Occipital lobe (tissue), 2 donors: ENCODE measurements around the gene SLC13A3. TPM values are rescaled to one million over a fixed set of nuclear protein-coding genes. Genes with fewer than 3 reads are reported as not detected.
"Not testable (repeated sequence)": the region's sequence is repeated elsewhere in the genome, so short reads cannot be mapped to it uniquely, and the experiment has no call there.

Experiments
- DNase-seq: peaks from one replicate; lab custom pipeline; 2025; lab: John Stamatoyannopoulos, UW
- total RNA-seq: library from RNA; depleted of rRNA; stranded (reverse); fragments of >200 nt; gene quantifications from one replicate; pipeline ENCODE4 v1.2.3, GENCODE V29; 2014

SLC13A3 gene
- total RNA-seq, 1 donor from 2014 or later, result 10.8 TPM

DNA sequence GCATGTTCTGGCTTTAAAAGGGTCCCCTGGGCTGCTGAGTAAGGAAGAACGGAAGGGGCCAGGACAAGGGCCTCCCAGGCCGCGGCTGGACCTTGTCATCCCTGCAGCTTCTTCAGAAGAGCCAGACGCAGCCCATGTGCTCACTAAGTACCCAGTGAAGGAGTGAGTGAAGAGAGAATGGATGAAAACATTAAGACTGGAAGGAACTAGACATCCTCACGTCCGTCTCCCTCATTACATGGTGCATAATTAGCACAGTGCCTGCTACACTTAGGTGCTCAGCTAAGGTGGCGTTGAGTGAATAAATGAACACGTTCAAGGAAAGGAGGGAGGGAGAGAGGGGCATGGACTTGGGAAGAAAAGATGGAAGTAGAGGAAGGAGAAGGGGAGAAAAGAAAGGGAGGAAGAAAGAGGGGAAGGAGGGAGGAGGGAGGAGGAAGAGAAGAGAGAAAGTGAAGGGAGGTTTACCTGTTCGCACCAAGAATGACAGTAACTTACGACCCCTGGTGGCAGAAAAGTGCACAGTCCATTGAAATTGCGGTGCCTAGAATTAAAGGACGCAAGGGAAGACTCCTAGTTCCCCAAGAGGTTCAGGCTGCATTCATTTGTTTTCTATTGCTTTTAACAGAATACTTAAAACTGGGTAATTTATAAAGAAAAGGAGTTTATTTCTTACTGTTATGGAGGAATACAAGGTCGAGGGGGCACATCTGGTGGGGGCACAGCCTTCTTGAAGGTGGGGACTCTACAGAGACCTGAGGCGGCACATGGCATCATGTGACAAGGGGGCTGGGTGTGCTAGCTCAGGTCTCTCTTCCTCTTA is 30.0 kb upstream of the SLC13A3 start:
- DNase-seq, result peak; percentile 32

- no peak for DNase-seq
Measured at GRCh38 chr20:46680684-46681031, 29.4 kb upstream of the SLC13A3 start.

DNA sequence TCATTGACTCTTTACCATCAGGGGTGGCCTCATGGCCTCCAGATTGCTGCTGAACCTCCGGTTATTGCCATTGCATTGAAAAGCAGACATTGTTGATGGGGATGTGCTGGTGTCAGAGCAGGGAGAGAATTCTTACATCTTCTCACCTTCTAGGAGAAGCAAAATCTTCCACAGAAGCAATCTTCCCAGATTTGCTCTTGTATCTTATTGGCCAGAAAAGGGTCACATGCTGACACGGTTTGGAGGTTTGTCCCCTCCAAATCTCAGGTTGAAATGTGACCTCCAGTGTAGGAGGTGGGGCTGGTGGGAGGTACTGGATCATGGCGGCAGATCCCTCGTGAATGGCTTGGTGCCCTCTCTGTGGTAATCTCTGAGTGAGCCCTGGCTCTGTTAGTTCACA is 27.3 kb upstream of the SLC13A3 start:
- DNase-seq, result no peak

DNA sequence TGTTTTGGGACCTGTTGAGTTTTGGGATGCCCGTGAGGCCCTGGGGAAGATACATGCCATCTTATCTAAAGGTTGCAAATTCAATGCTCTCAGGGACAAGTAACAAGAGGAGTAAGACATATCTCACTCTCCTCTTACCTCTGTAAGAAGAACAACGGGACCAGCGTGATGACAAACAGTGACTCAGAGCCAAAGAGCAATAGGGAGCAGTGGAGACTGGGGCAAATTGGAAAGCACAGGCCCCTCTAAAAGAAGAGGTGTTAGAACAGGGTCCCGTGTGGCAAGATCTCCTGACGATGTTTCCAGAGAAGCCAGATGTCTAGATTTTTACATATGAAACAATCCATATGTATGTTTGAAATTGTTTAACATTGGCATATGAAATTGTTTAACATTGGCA is 26.3 kb upstream of the SLC13A3 start:
- DNase-seq, result no peak

- not testable (repeated sequence) for DNase-seq
Measured at GRCh38 chr20:46676649-46677316, 25.5 kb upstream of the SLC13A3 start.

GRCh38 chr20:46674253-46675083 is 23.2 kb upstream of the SLC13A3 start:
- no peak for DNase-seq

DNA sequence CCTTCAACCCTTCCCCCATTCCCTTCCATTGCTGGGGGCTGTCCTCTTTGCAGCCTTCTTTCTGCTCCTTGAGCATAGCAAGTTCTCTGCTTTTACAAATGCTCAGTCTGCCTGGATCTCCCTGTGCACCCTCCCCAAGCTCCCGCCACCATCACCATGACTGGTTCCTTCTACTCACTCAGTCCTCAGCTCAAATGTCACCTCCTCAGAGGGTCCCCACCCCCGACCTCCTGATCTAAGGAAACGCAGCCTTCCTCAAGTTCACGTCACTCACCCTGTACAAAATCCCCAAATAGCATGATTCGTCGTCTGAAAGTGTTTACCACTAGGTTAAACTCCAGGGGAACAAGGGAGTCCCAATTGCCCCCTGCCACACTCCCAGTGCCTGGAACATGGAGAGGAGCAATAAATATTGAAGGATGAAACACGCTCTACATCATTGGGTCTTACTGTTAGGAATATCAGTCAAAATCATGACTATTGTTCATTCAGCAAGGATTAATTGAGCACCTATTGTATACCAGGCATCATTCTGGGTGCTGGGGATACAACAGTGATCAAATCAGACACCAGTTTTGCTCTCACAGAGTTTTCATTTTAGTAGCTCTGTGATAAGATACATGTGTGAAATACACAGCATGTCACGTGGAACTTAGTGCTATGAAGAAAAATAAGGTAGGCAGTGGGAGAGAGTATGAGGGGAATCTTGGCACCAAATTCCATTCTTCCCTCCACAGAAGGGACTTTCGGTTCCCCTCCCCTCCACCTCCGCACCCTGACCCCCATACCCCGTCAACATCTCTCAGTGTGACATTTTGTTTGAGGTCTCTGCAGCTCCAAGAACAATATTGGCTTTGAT is 22.4 kb upstream of the SLC13A3 start:
- DNase-seq, result no peak

DNA sequence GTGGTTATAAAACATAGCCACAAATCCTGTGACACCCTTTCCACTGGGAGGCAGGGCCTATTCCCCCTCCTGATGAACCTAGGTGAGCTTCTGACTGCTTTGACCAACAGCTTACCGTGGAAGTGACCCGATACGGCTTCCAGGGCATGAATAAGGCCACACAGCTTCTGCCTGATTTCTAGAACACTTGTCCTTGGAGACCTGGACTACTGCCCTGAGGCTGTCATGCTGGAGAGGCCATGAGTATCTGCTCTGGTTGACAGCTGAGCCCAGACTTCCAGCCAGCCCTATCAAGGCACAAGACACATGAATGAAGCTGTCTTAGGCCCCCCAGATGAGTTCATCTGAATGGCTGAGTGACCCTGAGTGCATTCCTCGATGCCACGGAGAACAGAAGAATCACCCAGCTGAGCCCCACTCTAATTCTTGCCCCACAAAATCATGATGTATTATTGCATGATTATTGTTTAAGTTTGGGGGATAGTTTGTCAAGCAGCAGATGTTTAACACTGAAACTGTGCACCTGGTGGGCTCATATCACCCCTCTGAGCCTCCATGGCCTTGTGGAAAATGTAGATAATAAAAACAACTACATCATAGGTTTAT is 21.4 kb upstream of the SLC13A3 start:
- DNase-seq, result no peak

- DNase-seq, result no peak
Measured at GRCh38 chr20:46671866-46672542, 20.7 kb upstream of the SLC13A3 start.

DNA sequence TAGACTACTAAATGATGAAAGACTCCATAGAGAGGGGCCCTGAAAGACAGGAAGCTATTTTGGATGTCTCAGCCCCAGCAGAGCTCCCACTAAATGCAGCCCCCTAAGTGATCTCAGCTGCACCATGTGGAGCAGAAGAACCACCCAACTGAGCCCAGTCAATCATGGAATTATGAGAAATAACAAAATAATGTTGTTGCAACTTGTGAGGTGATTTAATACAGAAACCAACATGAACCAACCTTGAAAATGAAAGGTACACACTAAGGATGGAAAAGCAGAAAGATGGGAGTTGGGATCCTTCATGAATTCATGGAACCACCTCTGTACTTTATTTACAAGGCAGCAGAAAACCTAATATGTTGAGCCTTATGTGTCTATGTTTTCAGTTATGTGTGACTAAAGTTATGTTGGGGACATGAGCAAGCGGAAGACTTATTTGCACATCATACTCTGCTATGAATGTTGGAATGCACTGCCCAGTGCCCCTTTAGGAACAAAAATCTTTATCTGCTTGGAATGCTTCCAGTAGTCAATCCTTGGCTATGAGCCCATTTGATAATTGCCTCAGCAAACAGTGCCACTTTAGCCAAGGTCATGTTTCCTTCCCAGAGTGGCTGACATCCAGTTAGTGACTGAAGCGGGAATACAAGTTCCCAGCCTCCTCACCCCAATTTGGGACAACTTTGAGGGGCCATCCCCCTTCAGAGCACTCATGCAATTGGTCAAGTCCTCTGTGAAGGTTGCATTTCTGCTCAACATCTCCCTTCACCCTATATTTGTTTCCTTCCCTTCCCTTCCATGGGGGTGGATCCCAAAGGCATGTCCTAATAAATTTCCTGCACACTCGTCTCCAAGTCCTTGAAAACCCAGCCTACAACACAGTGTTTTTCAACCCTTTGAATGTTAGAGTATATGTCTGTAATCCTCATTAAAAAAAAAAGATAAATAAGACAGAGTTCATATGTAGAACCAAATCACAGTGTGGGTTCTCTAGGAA is 19.6 kb upstream of the SLC13A3 start:
- no peak for DNase-seq

GRCh38 chr20:46670228-46670584 is 18.9 kb upstream of the SLC13A3 start:
- DNase-seq, result no peak

DNA sequence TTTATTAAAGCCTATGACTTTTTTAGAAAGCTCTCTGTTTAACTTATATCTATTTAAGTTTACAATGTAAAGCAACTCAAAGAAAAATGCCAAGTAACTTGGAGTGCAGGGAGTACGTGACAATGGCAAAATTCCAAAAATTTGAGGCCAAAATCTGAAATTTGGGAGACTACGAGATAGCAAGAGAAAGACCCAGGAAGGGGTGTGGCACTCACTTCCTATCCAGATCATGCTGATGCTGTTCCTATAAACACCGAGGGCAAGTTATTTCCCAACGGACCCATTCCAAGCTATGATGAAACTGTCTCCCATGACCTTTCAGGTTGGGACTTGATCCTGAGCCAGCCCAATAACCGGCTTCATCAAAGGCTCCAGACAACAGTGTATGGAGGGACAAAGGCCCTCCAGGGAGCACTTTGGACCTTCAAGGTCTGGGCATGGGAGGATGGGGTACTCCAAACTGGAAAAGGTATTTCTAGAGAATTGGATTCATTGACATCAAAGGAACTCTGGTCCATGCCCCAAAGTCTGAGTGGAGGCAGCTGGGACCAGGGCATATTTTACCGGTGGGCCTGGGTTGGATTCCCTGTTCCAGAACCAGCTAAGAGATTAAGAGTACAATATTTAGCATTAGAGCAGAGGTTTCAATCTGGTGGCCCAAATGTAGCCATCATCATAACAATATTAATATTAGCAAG is 15.7 kb upstream of the SLC13A3 start:
- DNase-seq, result no peak

- DNase-seq, result no peak
Measured at GRCh38 chr20:46666306-46666705, 15.0 kb upstream of the SLC13A3 start.

GRCh38 chr20:46665602-46666001 is 14.3 kb upstream of the SLC13A3 start:
- no peak for DNase-seq

DNA sequence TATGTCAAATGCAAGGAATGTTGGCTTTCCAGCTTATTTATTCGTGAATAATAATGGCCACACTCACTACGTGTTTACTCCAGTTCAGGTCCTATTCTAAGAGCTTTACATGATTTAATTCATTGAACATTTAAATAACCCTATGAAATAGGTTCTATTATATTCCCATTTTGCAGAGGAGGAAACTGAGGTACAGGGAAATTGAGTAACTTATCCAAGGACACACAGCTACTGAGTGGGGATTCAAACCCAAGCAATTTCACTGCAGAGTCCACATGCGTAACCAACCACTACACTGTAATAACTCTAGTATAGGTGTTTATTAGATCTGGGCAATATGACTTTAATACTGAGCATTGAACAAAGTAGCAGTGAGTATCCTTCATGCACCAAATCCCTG is 12.3 kb upstream of the SLC13A3 start:
- no peak for DNase-seq

GRCh38 chr20:46661659-46662058 is 10.4 kb upstream of the SLC13A3 start:
- no peak for DNase-seq

DNA sequence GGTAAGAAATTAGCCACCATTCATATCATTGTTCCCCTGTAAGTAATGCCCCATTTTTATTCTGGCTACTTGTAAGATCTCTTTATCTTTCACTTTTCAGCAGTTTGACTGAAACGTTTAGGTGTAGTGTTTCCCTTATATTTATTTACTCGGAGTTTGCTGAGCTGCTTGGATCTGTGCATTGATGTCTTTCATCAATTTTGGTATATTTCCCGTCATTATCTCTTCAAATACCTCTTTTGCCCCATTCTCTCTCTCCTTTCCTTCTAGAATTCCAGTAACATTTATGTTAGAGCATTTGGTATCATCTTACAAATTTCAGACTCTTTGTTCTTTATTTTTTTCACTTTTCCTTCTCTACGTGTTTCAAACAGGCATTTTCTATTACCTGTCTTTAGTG is 9.2 kb upstream of the SLC13A3 start:
- no peak for DNase-seq

DNA sequence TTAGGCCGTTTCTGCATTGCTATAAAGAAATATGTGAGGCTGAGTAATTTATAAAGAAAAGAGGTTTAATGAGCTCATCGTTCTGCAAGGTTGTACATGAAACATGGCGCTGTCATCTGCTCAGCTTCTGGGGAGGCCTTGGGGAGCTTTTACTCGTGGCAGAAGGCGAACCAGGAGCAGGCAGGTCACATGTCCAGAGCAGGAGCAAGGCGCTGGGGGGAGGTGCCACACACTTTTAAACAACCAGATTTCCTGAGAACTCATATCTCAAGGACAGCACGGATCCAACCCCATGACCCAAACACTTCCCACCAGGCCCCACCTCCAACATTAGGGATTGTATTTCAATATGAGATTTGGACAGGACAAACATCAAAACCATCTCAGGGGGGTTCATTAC is 6.4 kb upstream of the SLC13A3 start:
- no peak for DNase-seq

GRCh38 chr20:46657137-46657536 is 5.9 kb upstream of the SLC13A3 start:
- no peak for DNase-seq
